ENCODE measurements around the gene PIP5KL1. TPM values are rescaled to one million over a fixed set of nuclear protein-coding genes. Genes with fewer than 3 reads are reported as not detected.

The PIP5KL1 gene
- total and polyA plus RNA-seq, 2 of the 4 experiments (the other 2 are of a cell fraction): 0.36 to 3.6 TPM

DNA sequence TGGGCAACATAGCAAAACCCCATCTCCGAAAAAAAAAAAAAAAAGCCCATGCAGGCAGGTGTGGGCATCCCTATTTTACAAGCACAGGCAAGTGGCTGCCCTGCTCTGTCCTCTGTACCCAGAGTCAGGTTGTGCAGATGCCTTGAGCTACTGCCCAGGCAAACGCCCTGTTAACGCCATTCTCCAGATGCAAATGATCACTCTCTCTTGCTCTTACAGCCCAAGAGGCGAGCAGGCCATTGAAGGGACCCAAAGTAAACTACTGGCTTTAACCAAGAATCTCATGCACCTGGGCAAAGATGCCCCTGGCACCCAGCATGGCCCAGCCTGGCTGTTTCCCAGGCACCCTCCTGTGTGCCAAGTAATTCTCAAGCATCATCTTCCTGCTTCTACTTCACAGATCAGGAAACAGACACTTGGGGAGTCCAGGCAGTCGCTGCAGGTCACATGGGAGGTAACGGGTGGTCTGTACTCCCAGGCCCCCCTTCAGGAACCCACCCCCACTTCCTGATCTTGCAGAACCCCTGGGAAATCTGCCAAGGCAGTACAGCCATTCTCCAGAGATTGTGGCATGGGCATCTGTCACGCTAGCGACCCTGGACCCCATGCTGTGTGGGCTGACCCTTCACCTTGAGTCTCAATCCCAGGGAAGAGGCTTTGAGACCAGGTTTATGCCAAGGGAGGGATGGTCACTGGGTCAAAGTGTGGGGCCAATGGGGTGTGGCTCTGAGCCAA lies 36.0 kb upstream of the PIP5KL1 start:
- ChIA-PET POLR2A (ENCODE audit: unreplicated experiment) (no interaction called here), CTCF (interaction anchor here (1.4 kb wide), 1 partner anchor 11 kb away, joined by 3 read pairs; no protein-coding TSS in a partner anchor)
- Histone ChIP-seq H3K4me1 (ENCODE audit: control insufficient read depth, insufficient read depth, low read length) (peaks cover 57% of the 10 kb centered on the region), H3K18ac (ENCODE audit: low read depth, low read length) (peak overlapping the region; percentile 91), H3K79me1 (ENCODE audit: low read depth in 1 of 2, low read length in 2 of 2) (peaks cover 48 to 89% of the 10 kb centered on the region in 2 experiments), H4K5ac (ENCODE audit: low read depth, low read length) (peak overlapping the region; percentile 93), H2AK9ac (replicated peaks; ENCODE audit: low read depth, low read length, poor library complexity) (peak overlapping the region; percentile 99), H4K20me1 (ENCODE audit: insufficient read depth, low read length) (peaks cover 14% of the 10 kb centered on the region), H3K36me3 (ENCODE audit: control insufficient read depth, insufficient read depth, low read length) (no peaks in the 10 kb centered on the region), H4K8ac (ENCODE audit: low read depth in 2 of 2, low read length in 2 of 2) (peak overlapping the region; percentile 93 to 99; a peak in 3 of 4 replicates), H2BK20ac (ENCODE audit: low read depth, low read length) (peak overlapping the region; percentile 95), H4K91ac (ENCODE audit: insufficient read depth, low read depth, low read length) (peak overlapping the region; percentile 98), H3K4me3 (ENCODE audit: insufficient read depth, low read depth, low read length) (no peak overlapping the region), H3K4ac (ENCODE audit: low read depth, low read length) (peak overlapping the region; percentile 99), H3K56ac (ENCODE audit: extremely low read depth, insufficient read depth, low read length) (peak overlapping the region; percentile 64; the same call in 1 of the 2 replicates), H2AK5ac (ENCODE audit: low read depth, low read length) (peak overlapping the region; percentile 98), H2BK5ac (ENCODE audit: low read depth, low read length, poor library complexity, severe bottlenecking) (peak overlapping the region; percentile 93), H2AFZ (replicated peaks; ENCODE audit: low read length, poor library complexity) (peak overlapping the region; percentile 55), H3K4me2 (ENCODE audit: low read depth, low read length) (no peak overlapping the region), H3K14ac (replicated peaks; ENCODE audit: low read depth, low read length) (peak overlapping the region; percentile 97), H3K9me1 (ENCODE audit: insufficient read depth, low read length) (peaks cover 37% of the 10 kb centered on the region), H2BK120ac (ENCODE audit: low read depth, low read length) (peak overlapping the region; percentile 97), H3K9ac (ENCODE audit: low read depth, low read length) (peak overlapping the region; percentile 74; the same call in 1 of the 2 replicates), H2BK15ac (ENCODE audit: low read depth, low read length) (peak overlapping the region; percentile 94; the same call in 2 of the 3 replicates), H3K23ac (ENCODE audit: low read depth, low read length) (peak overlapping the region; percentile 98), H3K27ac (ENCODE audit: insufficient read depth, low read length) (peak overlapping the region; percentile 92), H3K27me3 (ENCODE audit: control insufficient read depth, insufficient read depth, low read length) (no peaks in the 10 kb centered on the region), H3K9me3 (ENCODE audit: control insufficient read depth, insufficient read depth, low read length) (no peaks in the 10 kb centered on the region)
- intact Hi-C loops (cut with micrococcal nuclease): loop anchor here (5.0 kb wide), 1 partner anchor 116 kb away; no protein-coding TSS in a partner anchor
- no peak for DNase-seq
- 84% methylated on average over 4 of the region's 8 CpGs; no CpG with 5 or more reads in 1 of the 2 experiments for WGBS, 2 experiments (ENCODE audit: extremely low coverage in 2 of 2, insufficient read length in 1 of 2)
- dilution Hi-C loops (cut with HindIII; ENCODE audit: low sequenced_read_pairs, unreplicated experiment): no loop called here
- in situ Hi-C loops (cut with MboI; ENCODE audit: low sequenced_read_pairs): no loop called here
- no TSS peak for BruUV-seq (replicated peaks)
- no peak for ATAC-seq (ENCODE audit: low read depth)
- no peak for TF ChIP-seq ELK1 (IDR thresholded peaks at IDR 0.05; ENCODE audit: borderline replicate concordance, low read depth, low read length)
- TF ChIP-seq RFX5 (IDR thresholded peaks at IDR 0.05; ENCODE audit: low read depth, low read length): no peak
- TF ChIP-seq RAD21 (IDR thresholded peaks at IDR 0.05; ENCODE audit: low read length): no peak
- no peak for TF ChIP-seq CHD1 (IDR thresholded peaks at IDR 0.05; ENCODE audit: low read depth, low read length)
- no peak for TF ChIP-seq FOS (IDR thresholded peaks at IDR 0.05; ENCODE audit: low read depth, low read length)
- TF ChIP-seq MAFK (IDR thresholded peaks at IDR 0.05; ENCODE audit: low read depth, low read length): no peak
- TF ChIP-seq NFE2L2 (IDR thresholded peaks at IDR 0.05; ENCODE audit: low read depth, low read length): no peak
- TF ChIP-seq RCOR1 (IDR thresholded peaks at IDR 0.05; ENCODE audit: insufficient replicate concordance, low read length): no peak
- no peak for TF ChIP-seq CTCF (conservative IDR thresholded peaks at IDR 0.05; ENCODE audit: low read depth, low read length)
- no peak for TF ChIP-seq MXI1 (IDR thresholded peaks at IDR 0.05; ENCODE audit: borderline replicate concordance, low read depth, low read length)
- no peak for TF ChIP-seq MAZ (IDR thresholded peaks at IDR 0.05; ENCODE audit: borderline replicate concordance, low read depth, low read length)
- TF ChIP-seq SMC3 (IDR thresholded peaks at IDR 0.05; ENCODE audit: low read depth, low read length): no peak
- TF ChIP-seq CEBPB (IDR thresholded peaks at IDR 0.05; ENCODE audit: low read depth, low read length): no peak
- TF ChIP-seq POLR2A (IDR thresholded peaks at IDR 0.05; ENCODE audit: low read depth, low read length): no peak
- TF ChIP-seq BHLHE40 (IDR thresholded peaks at IDR 0.05; ENCODE audit: low read depth, low read length): no peak

Data from IMR-90 (cell line).